ENCODE measurements around the gene PROCA1.
"Not testable (repeated sequence)": the region's sequence is repeated elsewhere in the genome, so short reads cannot be mapped to it uniquely, and the experiment has no call there.

- not testable (repeated sequence) for TF ChIP-seq CTCF, POLR2A (IDR thresholded peaks at IDR 0.05)
Measured at GRCh38 chr17:28720997-28721329, 9.3 kb upstream of the PROCA1 start.
